Endothelial cell (in vitro differentiated cells): Measurements from ENCODE around the gene TRAPPC10. TPM values are rescaled to one million over a fixed set of nuclear protein-coding genes. Genes with fewer than 3 reads are reported as not detected.
"Not testable (repeated sequence)": the region's sequence is repeated elsewhere in the genome, so short reads cannot be mapped to it uniquely, and the experiment has no call there.

Experiments
- DNase-seq: peaks from one replicate; pipeline ENCODE4 v3.0.0; 2021; ENCODE audit warnings: low spot score
- H3K27ac Mint-ChIP-seq: one replicate; pipeline ENCODE4 v1.8.0; 2021; ENCODE audit warnings: mixed read lengths, inconsistent platforms; ENCODE audit not compliant: unreplicated experiment
- H3K27me3 Mint-ChIP-seq: one replicate; pipeline ENCODE4 v1.8.0; 2021; ENCODE audit warnings: mild to moderate bottlenecking, moderate library complexity, mixed read lengths, inconsistent platforms; ENCODE audit not compliant: unreplicated experiment
- H3K36me3 Mint-ChIP-seq: one replicate; pipeline ENCODE4 v1.8.0; 2021; ENCODE audit warnings: mild to moderate bottlenecking, low read depth, mixed read lengths, inconsistent platforms; ENCODE audit not compliant: unreplicated experiment
- H3K4me1 Mint-ChIP-seq: one replicate; pipeline ENCODE4 v1.8.0; 2021; ENCODE audit warnings: mild to moderate bottlenecking, mixed read lengths, inconsistent platforms; ENCODE audit not compliant: unreplicated experiment
- H3K4me3 Mint-ChIP-seq: one replicate; pipeline ENCODE4 v1.8.0; 2021; ENCODE audit warnings: mild to moderate bottlenecking, mixed read lengths, inconsistent platforms; ENCODE audit not compliant: unreplicated experiment
- H3K9me3 Mint-ChIP-seq: one replicate; pipeline ENCODE4 v1.8.0; 2021; ENCODE audit warnings: mixed read lengths, inconsistent platforms; ENCODE audit not compliant: unreplicated experiment
- total RNA-seq: library from RNA; stranded (reverse); fragmentation: NEBNext Ultra II Directional; extraction: Animal tissue kit (Norgen Biotek cat#: 25700); gene quantifications from one replicate; pipeline ENCODE4 v1.2.1, GENCODE V29; 2021; ENCODE audit not compliant: unreplicated experiment

Gene TRAPPC10
- total RNA-seq, 1 donor from 2014 or later, result 28.4 TPM

DNA sequence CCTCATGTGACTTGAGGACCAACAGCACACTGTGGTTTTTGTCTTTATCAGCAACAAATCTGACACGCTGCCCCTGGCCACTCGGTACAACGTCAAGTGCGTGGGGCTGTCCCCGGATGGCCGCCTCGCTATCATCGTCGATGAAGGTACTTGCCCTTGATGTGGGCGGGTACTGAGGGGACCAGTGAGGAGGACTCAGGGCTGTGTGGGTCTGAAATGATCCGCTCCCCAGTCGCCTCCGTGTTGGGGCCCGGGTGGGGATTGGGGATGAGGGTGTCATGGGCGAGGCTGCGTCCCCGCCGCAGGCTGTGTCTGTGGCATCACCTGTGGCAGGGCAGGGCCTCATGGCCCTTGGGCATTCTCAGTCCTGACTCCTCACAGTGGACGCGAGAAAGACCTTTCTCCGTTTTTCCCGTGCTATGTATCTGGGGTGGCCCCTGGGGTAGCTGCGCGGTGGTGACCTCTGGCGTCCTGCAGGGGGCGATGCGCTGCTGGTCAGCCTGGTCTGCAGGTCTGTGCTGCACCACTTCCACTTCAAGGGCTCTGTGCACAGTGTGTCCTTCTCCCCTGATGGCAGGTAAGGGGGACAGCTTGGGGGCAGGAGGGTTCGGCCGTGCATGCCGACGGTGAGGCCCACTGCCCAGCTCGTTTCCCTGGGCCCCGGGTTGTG lies 101.7 kb downstream of the TRAPPC10 start:
- peak; percentile 19 for DNase-seq
- H3K4me3 Mint-ChIP-seq, H3K4me1 Mint-ChIP-seq, H3K27me3 Mint-ChIP-seq, H3K36me3 Mint-ChIP-seq, H3K9me3 Mint-ChIP-seq, H3K27ac Mint-ChIP-seq: not testable (repeated sequence)

DNA sequence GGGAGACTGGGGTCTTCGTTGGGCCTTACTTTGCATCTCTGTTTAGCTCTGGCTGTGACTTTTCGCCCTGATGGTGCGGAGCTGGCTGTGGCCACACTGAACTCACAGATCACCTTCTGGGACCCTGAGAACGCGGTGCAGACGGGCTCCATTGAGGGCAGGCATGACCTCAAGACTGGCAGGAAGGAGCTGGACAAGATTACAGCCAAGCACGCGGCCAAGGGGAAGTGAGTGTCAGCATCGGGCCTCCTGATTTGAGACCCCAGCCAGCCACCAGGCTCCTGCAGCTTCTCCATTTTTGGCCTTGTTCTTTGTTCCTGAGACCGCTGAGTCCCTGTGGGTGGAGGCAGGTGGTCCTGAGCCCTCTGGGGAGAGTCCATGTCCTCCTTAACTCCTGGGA lies 110.0 kb downstream of the TRAPPC10 start:
- not testable (repeated sequence) for H3K4me3 Mint-ChIP-seq, H3K27me3 Mint-ChIP-seq, H3K27ac Mint-ChIP-seq, DNase-seq, H3K9me3 Mint-ChIP-seq, H3K4me1 Mint-ChIP-seq, H3K36me3 Mint-ChIP-seq

DNA sequence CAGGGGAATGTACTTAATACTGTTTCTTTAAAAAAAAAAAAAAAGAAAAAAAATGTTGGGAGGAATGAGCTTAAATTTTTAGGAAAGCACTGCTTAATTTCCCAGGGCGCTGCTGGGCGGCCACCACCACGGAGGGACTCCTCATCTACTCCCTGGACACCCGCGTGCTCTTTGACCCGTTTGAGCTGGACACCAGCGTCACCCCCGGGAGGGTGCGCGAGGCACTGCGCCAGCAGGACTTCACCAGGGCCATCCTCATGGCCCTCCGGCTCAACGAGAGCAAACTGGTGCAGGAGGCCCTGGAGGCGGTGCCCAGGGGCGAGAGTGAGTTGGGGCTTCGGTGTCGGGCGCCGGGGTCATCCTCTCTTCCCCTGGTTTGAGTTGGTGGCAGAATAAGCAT lies 115.7 kb downstream of the TRAPPC10 start:
- H3K4me1 Mint-ChIP-seq, H3K27ac Mint-ChIP-seq, H3K9me3 Mint-ChIP-seq, DNase-seq, H3K4me3 Mint-ChIP-seq, H3K27me3 Mint-ChIP-seq, H3K36me3 Mint-ChIP-seq: not testable (repeated sequence)

DNA sequence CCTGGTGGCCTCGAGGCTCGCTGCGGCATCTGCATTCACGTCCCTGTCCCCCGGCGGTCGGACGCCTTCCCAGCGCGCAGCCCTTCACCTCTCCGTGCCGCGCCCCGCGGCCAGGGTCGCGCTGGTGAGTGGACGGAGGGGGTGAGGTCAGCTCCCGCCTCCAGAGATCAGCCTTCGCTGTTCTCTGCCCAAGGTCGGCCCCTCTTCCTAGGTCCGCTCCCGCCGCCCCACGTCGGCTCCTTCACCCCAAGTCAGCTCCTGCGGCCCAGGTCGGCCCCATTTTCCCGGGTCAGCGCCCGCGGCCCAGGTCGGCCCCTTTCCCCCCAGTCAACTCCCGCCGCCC lies 121.6 kb downstream of the TRAPPC10 start:
- H3K4me1 Mint-ChIP-seq, H3K9me3 Mint-ChIP-seq, H3K27me3 Mint-ChIP-seq, H3K36me3 Mint-ChIP-seq, DNase-seq, H3K4me3 Mint-ChIP-seq, H3K27ac Mint-ChIP-seq: not testable (repeated sequence)

DNA sequence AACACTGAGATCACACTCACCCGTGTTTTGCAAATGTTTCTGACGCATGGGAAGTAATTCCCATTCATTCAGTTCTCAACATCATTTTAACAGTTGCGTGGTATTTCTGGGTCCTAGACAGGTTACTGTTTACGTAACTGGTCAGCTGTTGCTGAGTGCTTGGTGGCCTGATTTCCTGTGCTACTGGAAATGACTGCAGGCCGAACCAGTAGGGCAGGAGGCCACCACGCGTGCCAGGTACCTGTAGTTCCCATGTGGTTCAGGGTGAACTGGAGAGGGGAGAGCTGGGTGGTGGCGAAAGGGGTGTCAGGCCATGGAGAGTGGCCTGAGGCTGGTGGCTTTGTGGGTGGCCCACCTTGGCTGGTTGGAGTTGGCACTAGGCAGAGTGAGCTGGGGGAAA lies 122.6 kb downstream of the TRAPPC10 start:
- H3K27me3 Mint-ChIP-seq, H3K4me1 Mint-ChIP-seq, H3K4me3 Mint-ChIP-seq, H3K27ac Mint-ChIP-seq, H3K36me3 Mint-ChIP-seq, H3K9me3 Mint-ChIP-seq, DNase-seq: not testable (repeated sequence)

DNA sequence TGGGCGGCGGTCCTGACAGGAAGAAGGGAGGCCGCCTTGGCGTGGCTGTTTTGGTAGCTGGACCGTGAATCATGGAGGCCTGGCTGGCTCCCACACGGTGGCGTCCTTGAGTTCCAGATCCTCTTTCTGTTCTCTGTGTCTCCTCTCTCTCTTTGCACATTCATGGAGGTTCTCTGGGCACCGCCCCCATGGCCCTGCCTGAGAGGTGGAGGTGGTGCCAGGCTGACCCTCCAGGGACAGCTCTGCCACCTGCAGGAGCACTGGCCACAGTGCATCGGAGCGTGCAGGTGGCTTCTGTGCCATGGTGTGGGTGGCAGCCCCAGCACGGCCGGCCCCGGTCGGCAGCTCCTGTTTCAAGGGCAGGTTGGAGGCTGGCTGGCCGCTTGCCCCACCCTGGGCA lies 125.9 kb downstream of the TRAPPC10 start:
- not testable (repeated sequence) for H3K4me1 Mint-ChIP-seq, H3K27me3 Mint-ChIP-seq, H3K36me3 Mint-ChIP-seq, DNase-seq, H3K9me3 Mint-ChIP-seq, H3K4me3 Mint-ChIP-seq, H3K27ac Mint-ChIP-seq

DNA sequence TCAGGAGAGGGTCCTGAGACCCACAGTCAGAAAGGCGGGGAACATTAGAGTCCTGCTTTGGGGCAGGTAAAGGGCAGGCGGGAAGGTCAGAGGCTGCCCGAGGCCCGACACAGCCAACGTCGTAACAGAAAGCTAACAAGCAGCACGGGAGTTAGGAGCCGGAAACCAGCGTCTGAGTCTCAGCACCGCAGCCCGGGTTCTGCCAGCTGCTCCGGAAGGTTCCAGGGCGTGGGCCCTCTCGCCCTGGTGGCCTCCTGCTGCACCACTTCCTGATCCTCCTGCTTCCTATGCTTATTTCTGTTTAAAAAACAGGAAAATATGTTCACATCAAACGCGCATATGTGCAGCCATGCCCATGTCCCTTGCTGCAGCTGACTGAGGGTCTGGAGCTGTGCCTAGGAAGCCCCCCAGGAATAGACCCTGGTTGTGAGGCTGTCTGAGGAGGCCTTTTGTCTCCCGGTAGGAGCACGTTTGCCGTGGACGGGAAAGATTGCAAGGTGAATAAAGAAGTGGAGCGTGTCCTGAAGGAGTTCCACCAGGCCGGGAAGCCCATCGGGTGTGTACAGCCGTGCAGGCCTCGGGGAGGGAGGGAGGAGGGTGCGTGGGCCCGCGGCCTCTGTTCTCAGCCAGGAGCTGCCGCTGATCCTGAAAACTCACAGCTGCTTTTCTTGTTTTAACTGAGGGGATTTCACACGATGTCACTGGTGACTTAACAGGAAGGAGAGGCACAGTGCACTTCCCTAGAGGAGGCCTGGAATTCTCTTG lies 127.9 kb downstream of the TRAPPC10 start:
- H3K4me1 Mint-ChIP-seq, H3K27me3 Mint-ChIP-seq, H3K27ac Mint-ChIP-seq, H3K9me3 Mint-ChIP-seq, H3K36me3 Mint-ChIP-seq, H3K4me3 Mint-ChIP-seq, DNase-seq: not testable (repeated sequence)

DNA sequence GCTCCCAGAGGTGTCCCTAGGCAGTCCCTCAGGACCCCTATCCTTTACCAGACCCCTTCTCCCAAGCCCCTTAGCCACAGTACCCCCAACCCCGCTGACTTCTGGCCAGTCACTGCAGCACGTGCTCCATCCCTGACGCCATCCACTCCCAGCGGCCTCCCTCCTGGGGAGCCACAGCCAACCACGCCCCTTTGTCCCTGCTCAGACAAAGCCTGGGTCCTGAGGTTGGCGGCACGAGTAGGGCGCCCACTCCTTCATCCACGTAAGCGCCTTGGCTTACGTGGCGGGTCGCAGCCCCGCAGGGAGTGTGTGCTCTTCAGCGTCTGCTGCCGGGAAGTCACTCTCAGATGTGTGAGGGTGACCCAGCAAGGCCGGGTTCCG lies 128.4 kb downstream of the TRAPPC10 start:
- H3K9me3 Mint-ChIP-seq, H3K27ac Mint-ChIP-seq, H3K4me3 Mint-ChIP-seq, H3K36me3 Mint-ChIP-seq, H3K27me3 Mint-ChIP-seq, H3K4me1 Mint-ChIP-seq, DNase-seq: not testable (repeated sequence)

DNA sequence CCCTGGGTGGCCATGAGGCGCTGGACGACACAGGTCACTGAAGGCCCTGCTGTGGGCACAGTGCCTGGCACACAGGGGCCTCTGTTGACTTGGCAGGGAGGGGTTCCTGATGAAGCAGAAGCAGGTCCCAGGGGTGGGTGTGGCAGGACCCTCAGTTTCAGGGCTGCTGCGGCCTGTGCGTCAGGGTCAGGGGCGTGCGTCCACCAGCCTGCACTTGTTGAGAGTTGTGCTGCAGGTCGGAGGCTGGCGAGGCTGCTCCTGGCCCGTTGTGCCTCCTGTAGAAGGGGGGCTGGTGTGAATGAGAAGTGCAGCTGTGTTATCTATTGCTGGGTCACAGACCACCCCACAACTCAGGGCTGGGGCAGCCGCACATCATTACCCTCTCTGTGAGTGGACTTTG lies 130.4 kb downstream of the TRAPPC10 start:
- H3K4me1 Mint-ChIP-seq, result not testable (repeated sequence)

DNA sequence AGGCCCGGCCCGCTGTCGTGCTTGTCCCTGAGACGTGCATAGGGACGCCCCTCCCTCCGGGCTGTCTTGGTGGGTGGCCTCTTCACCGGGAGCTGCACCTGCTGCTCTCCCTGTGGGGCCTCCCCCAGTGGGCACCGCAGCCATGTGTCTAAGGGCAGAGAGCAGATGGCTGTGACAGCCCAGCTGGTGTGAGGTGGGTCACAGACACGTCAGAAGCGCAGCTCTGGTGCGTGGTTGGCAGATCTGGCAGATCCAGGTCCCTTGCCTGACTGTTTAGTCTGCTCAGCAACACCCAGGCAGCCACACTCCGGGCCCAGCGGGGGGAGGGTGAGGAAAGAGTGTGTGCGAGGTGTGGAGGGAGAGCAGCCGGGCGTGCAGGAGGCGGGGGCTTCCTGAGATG lies 131.3 kb downstream of the TRAPPC10 start:
- H3K4me1 Mint-ChIP-seq, H3K9me3 Mint-ChIP-seq, H3K4me3 Mint-ChIP-seq: not testable (repeated sequence)

More for the DNA sequence above, 130.4 kb downstream of the TRAPPC10 start:
- not testable (repeated sequence) for H3K36me3 Mint-ChIP-seq, H3K27ac Mint-ChIP-seq, H3K9me3 Mint-ChIP-seq, DNase-seq, H3K4me3 Mint-ChIP-seq, H3K27me3 Mint-ChIP-seq

DNA sequence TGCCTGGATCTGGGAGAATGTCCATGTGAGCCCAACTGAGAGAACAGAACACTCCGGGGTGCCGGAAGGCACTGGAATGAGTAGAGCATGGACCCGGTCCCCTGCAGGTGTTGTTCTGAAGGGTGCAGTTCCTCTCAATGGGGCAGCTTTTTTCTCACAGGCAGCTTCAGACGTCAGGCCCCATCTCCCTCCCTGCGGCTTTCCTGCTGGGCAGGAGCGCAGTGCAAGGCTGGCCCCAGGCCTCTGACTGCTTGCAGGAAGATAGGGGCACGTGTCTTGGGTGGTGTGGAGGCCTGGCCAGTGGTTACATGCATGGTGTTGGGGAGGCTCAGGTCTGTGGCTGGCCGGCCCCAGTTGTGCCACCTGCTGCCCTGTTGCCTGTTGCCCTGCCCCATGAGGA lies 131.9 kb downstream of the TRAPPC10 start:
- not testable (repeated sequence) for H3K9me3 Mint-ChIP-seq, H3K36me3 Mint-ChIP-seq, DNase-seq, H3K4me1 Mint-ChIP-seq, H3K27ac Mint-ChIP-seq, H3K27me3 Mint-ChIP-seq, H3K4me3 Mint-ChIP-seq

More for the DNA sequence above, 131.3 kb downstream of the TRAPPC10 start:
- H3K27me3 Mint-ChIP-seq, H3K36me3 Mint-ChIP-seq, H3K27ac Mint-ChIP-seq, DNase-seq: not testable (repeated sequence)

DNA sequence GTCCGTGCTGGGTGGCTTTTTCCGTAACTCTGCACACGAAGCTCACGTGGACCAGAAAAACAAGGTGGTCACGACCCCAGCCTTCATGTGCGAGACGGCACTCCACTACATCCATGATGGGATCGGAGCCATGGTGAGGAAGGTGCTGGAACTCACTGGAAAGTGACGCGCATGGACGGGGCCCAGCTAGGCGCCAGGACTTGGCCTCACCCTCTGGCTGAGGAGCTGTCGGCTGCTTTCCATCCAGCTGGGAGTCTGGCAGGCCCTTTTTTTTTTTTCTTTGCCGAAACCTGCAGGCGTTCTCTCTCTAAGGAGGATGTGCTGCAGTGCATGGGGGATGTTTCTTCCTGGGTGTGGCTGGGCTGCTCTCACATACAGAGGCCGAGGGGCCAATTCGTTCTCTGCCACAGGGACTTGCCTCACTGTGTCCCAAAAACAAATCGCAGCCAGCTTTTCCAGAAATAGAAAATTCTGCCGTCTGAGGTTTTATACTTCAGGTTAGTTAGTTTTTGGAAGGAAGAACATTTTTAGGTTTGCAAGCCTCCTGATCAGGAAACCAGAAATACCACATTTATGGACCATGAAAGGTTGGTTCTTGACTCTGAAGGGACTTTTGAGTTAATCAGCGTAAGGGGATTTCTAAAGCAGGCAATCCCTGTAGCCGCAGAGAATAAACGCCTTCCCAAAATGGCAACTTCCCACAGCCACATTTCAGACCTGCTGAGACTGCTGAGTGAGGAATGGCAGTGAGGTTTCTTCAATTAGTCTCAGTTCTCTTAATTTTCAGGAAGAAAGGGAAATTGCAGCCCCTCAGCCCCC lies 132.9 kb downstream of the TRAPPC10 start:
- H3K27me3 Mint-ChIP-seq, H3K9me3 Mint-ChIP-seq, H3K4me1 Mint-ChIP-seq, H3K4me3 Mint-ChIP-seq, H3K36me3 Mint-ChIP-seq, H3K27ac Mint-ChIP-seq, DNase-seq: not testable (repeated sequence)
